Liver (tissue), 9 donors: Measurements from ENCODE around the gene SYNPO. TPM values are rescaled to one million over a fixed set of nuclear protein-coding genes. Genes with fewer than 3 reads are reported as not detected.

Experiments
- DNase-seq: peaks from one replicate; pipeline ENCODE4 v3.0.0-alpha.2; 2017; ENCODE audit warnings: low spot score
- H3K27ac ChIP-seq, 2 donors: one replicate each; pipeline ENCODE4 v1.7.0; 2013; ENCODE audit warnings: inconsistent platforms in 2 of 2, low read length in 2 of 2, control low read depth in 1 of 2, low read depth in 1 of 2, mild to moderate bottlenecking in 1 of 2
- H3K27me3 ChIP-seq, 4 donors: one replicate each; pipeline versions ENCODE4 v1.6.1 to v1.7.0; 2013; ENCODE audit warnings: low read length in 3 of 4, inconsistent platforms in 1 of 4, mild to moderate bottlenecking in 1 of 4, moderate library complexity in 1 of 4; ENCODE audit not compliant: control insufficient read depth in 4 of 4, insufficient read depth in 4 of 4
- H3K36me3 ChIP-seq, 4 donors: one replicate each; pipeline versions ENCODE4 v1.6.1 to v1.7.0; 2013; ENCODE audit warnings: low read length in 3 of 4, mild to moderate bottlenecking in 3 of 4, low read depth in 1 of 4, moderate library complexity in 1 of 4; ENCODE audit not compliant: control insufficient read depth in 4 of 4, insufficient read depth in 3 of 4
- H3K4me1 ChIP-seq, 4 donors: one replicate each; pipeline versions ENCODE4 v1.6.1 to v1.7.0; 2013; ENCODE audit warnings: low read length in 3 of 4, mild to moderate bottlenecking in 3 of 4, moderate library complexity in 1 of 4; ENCODE audit not compliant: control insufficient read depth in 4 of 4, insufficient read depth in 4 of 4
- H3K4me3 ChIP-seq, 3 donors: one replicate each; pipeline versions ENCODE4 v1.6.1 to v1.7.0; 2013; ENCODE audit warnings: low read length in 3 of 3, control low read depth in 1 of 3, low read depth in 1 of 3, mild to moderate bottlenecking in 1 of 3
- H3K9ac ChIP-seq, 2 donors: one replicate each; pipeline ENCODE4 v1.7.0; 2013; ENCODE audit warnings: low read length in 2 of 2, mild to moderate bottlenecking in 2 of 2, moderate library complexity in 2 of 2, control low read depth in 1 of 2, low read depth in 1 of 2
- H3K9me3 ChIP-seq, 4 donors: one replicate each; pipeline versions ENCODE4 v1.6.1 to v1.7.0; 2013; ENCODE audit warnings: low read length in 3 of 4; ENCODE audit not compliant: control insufficient read depth in 4 of 4
- ATF3 ChIP-seq: IDR thresholded peaks from 2 replicates; pipeline ENCODE4 v1.6.1; 2016; ENCODE audit warnings: antibody characterized with exemption
- CTCF ChIP-seq: fragments of 150-350 bp; IDR thresholded peaks from 2 replicates; pipeline ENCODE4 v1.5.1; 2017; ENCODE audit warnings: improper control_type of control experiment, low read depth, low read length; ENCODE audit not compliant: missing input control
- FOXA1 ChIP-seq: IDR thresholded peaks from 2 replicates; pipeline ENCODE4 v1.6.1; 2016; ENCODE audit warnings: antibody characterized with exemption
- FOXA2 ChIP-seq: IDR thresholded peaks from 2 replicates; pipeline ENCODE4 v1.6.1; 2016; ENCODE audit warnings: antibody characterized with exemption
- GABPA ChIP-seq, 2 donors: IDR thresholded peaks in 1 of 2; conservative IDR thresholded peaks in 1 of 2; 2 replicates each; pipeline ENCODE4 v1.6.1; 2016; ENCODE audit warnings: antibody characterized with exemption in 2 of 2, mild to moderate bottlenecking in 1 of 2, moderate library complexity in 1 of 2
- HNF4A ChIP-seq, 2 donors: conservative IDR thresholded peaks; 2 replicates each; pipeline ENCODE4 v1.6.1; 2016; ENCODE audit warnings: antibody characterized with exemption in 2 of 2, mild to moderate bottlenecking in 2 of 2
- HNF4G ChIP-seq: IDR thresholded peaks from 2 replicates; pipeline ENCODE4 v1.6.1; 2016; ENCODE audit warnings: antibody characterized with exemption
- JUND ChIP-seq, 2 donors: IDR thresholded peaks; 2 replicates each; pipeline ENCODE4 v1.6.1; 2016; ENCODE audit warnings: antibody characterized with exemption in 2 of 2
- NR2F2 ChIP-seq: IDR thresholded peaks from 2 replicates; pipeline ENCODE4 v1.6.1; 2016; ENCODE audit warnings: antibody characterized with exemption
- RAD21 ChIP-seq, 2 donors: IDR thresholded peaks; 2 replicates each; pipeline ENCODE4 v1.6.1; 2016; ENCODE audit warnings: antibody characterized with exemption in 2 of 2, mild to moderate bottlenecking in 2 of 2
- RXRA ChIP-seq, 2 donors: IDR thresholded peaks; 2 replicates each; pipeline ENCODE4 v1.6.1; 2017 to 2018; ENCODE audit warnings: antibody characterized with exemption in 2 of 2, mild to moderate bottlenecking in 1 of 2
- TAF1 ChIP-seq: conservative IDR thresholded peaks from 2 replicates; pipeline ENCODE4 v1.6.1; 2016; ENCODE audit warnings: antibody characterized with exemption, mild to moderate bottlenecking
- WGBS: extraction: QIAGEN DNeasy Blood & Tissue Kit; methylation state at CpG from one replicate; pipeline ENCODE4 v1.1.7; 2013; 5-methylcytosine and 5-hydroxymethylcytosine counted together
- polyA plus RNA-seq, 2 donors: library from polyadenylated mRNA; stranded (reverse) in 1 of 2; unstranded in 1 of 2; fragments of 200-250 nt in 1 of 2; fragments of >200 nt in 1 of 2; fragmentation: Nextera tagmentation in 1 of 2; extraction: Ambion mirVana in 1 of 2; gene quantifications; one replicate each; pipeline versions ENCODE4 v1.2.1 to v1.2.3, GENCODE V29; 2013 to 2015
- total RNA-seq, 2 donors: library from RNA; depleted of rRNA; stranded (reverse); fragments of >200 nt; gene quantifications; one replicate each; pipeline ENCODE4 v1.2.3, GENCODE V29; 2014
- TF ChIP-seq, protein P1 (sequence below): IDR thresholded peaks from 2 replicates; pipeline ENCODE4 v1.6.1; 2016; ENCODE audit warnings: antibody characterized with exemption
- TF ChIP-seq, protein P2 (sequence below): IDR thresholded peaks from 2 replicates; pipeline ENCODE4 v1.6.1; 2016; ENCODE audit warnings: antibody characterized with exemption
- TF ChIP-seq, protein P3 (sequence below): IDR thresholded peaks from 2 replicates; pipeline ENCODE4 v1.6.1; 2016; ENCODE audit warnings: antibody characterized with exemption, mild to moderate bottlenecking
- donor health status: healthy.
- donor health status: healthy.
- donor health status: healthy.
- donor health status: healthy.
- donor health status: healthy.

Gene SYNPO
- total and polyA plus RNA-seq, 4 donors, result 1.1 to 36.6 (median 10.7) TPM

- Histone ChIP-seq H3K4me1 (peaks cover 0 to 15% (median 9%) of the 10 kb centered on the region in 4 donors), H3K36me3 (no peaks in the 10 kb centered on the region), H3K27ac (no peak overlapping the region), H3K9ac (no peak overlapping the region), H3K4me3 (no peak overlapping the region), H3K9me3 (no peaks in the 10 kb centered on the region), H3K27me3 (no peaks in the 10 kb centered on the region)
- TF ChIP-seq TAF1 (no peak), CTCF (no peak), JUND (IDR thresholded peaks at IDR 0.05) (no peak), GABPA (IDR thresholded peaks at IDR 0.05 in 1 of 2, conservative IDR thresholded peaks at IDR 0.05 in 1 of 2) (no peak), FOXA2 (no peak), NR2F2 (no peak), HNF4G (no peak), ATF3 (no peak), HNF4A (conservative IDR thresholded peaks at IDR 0.05) (no peak)
- TF ChIP-seq, protein P1, sequence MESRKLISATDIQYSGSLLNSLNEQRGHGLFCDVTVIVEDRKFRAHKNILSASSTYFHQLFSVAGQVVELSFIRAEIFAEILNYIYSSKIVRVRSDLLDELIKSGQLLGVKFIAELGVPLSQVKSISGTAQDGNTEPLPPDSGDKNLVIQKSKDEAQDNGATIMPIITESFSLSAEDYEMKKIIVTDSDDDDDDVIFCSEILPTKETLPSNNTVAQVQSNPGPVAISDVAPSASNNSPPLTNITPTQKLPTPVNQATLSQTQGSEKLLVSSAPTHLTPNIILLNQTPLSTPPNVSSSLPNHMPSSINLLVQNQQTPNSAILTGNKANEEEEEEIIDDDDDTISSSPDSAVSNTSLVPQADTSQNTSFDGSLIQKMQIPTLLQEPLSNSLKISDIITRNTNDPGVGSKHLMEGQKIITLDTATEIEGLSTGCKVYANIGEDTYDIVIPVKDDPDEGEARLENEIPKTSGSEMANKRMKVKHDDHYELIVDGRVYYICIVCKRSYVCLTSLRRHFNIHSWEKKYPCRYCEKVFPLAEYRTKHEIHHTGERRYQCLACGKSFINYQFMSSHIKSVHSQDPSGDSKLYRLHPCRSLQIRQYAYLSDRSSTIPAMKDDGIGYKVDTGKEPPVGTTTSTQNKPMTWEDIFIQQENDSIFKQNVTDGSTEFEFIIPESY, result no peak
- TF ChIP-seq, protein P2, sequence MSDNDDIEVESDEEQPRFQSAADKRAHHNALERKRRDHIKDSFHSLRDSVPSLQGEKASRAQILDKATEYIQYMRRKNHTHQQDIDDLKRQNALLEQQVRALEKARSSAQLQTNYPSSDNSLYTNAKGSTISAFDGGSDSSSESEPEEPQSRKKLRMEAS, result no peak
- TF ChIP-seq, protein P3, sequence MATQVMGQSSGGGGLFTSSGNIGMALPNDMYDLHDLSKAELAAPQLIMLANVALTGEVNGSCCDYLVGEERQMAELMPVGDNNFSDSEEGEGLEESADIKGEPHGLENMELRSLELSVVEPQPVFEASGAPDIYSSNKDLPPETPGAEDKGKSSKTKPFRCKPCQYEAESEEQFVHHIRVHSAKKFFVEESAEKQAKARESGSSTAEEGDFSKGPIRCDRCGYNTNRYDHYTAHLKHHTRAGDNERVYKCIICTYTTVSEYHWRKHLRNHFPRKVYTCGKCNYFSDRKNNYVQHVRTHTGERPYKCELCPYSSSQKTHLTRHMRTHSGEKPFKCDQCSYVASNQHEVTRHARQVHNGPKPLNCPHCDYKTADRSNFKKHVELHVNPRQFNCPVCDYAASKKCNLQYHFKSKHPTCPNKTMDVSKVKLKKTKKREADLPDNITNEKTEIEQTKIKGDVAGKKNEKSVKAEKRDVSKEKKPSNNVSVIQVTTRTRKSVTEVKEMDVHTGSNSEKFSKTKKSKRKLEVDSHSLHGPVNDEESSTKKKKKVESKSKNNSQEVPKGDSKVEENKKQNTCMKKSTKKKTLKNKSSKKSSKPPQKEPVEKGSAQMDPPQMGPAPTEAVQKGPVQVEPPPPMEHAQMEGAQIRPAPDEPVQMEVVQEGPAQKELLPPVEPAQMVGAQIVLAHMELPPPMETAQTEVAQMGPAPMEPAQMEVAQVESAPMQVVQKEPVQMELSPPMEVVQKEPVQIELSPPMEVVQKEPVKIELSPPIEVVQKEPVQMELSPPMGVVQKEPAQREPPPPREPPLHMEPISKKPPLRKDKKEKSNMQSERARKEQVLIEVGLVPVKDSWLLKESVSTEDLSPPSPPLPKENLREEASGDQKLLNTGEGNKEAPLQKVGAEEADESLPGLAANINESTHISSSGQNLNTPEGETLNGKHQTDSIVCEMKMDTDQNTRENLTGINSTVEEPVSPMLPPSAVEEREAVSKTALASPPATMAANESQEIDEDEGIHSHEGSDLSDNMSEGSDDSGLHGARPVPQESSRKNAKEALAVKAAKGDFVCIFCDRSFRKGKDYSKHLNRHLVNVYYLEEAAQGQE, result no peak
- 89% methylated on average over 9 of the region's 9 CpGs for WGBS
- no peak for DNase-seq
Measured at GRCh38 chr5:150596313-150596712, 44.1 kb upstream of the SYNPO start.

GRCh38 chr5:150596826-150597225 is 43.6 kb upstream of the SYNPO start:
- no peak overlapping the region for H3K9ac ChIP-seq
- no peak overlapping the region for H3K27ac ChIP-seq
- 94% methylated on average over 3 of the region's 3 CpGs for WGBS
- H3K4me1 ChIP-seq, result peaks cover 0 to 11% (median 8%) of the 10 kb centered on the region in 4 donors
- no peak for DNase-seq
- no peak overlapping the region for H3K4me3 ChIP-seq
- no peaks in the 10 kb centered on the region for H3K9me3 ChIP-seq
- H3K36me3 ChIP-seq, result no peaks in the 10 kb centered on the region
- TF ChIP-seq ATF3 (no peak), JUND (IDR thresholded peaks at IDR 0.05) (no peak), RAD21 (IDR thresholded peaks at IDR 0.05) (no peak), TAF1 (no peak), FOXA1 (no peak), HNF4A (conservative IDR thresholded peaks at IDR 0.05) (no peak), GABPA (IDR thresholded peaks at IDR 0.05 in 1 of 2, conservative IDR thresholded peaks at IDR 0.05 in 1 of 2) (no peak), RXRA (IDR thresholded peaks at IDR 0.05) (no peak)
- H3K27me3 ChIP-seq, result no peaks in the 10 kb centered on the region
